Activated naive CD8-positive, alpha-beta T cell treated with anti-CD3 and anti-CD28 coated beads for 36 hours (primary cell): ENCODE results near the gene FAM3C. TPM values are rescaled to one million over a fixed set of nuclear protein-coding genes. Genes with fewer than 3 reads are reported as not detected.
"Not testable (repeated sequence)": the region's sequence is repeated elsewhere in the genome, so short reads cannot be mapped to it uniquely, and the experiment has no call there.

Experiments
- DNase-seq: peaks from one replicate; pipeline ENCODE4 v3.0.0; 2021
- H3K27ac Mint-ChIP-seq: one replicate; pipeline ENCODE4 v1.8.0; 2022; ENCODE audit warnings: mild to moderate bottlenecking, moderate library complexity, mixed read lengths
- H3K27me3 Mint-ChIP-seq: one replicate; pipeline ENCODE4 v1.8.0; 2022; ENCODE audit warnings: mild to moderate bottlenecking, mixed read lengths
- H3K36me3 Mint-ChIP-seq: one replicate; pipeline ENCODE4 v1.8.0; 2021; ENCODE audit warnings: mild to moderate bottlenecking, mixed read lengths
- H3K4me1 Mint-ChIP-seq: one replicate; pipeline ENCODE4 v1.8.0; 2021; ENCODE audit warnings: mixed read lengths
- H3K4me3 Mint-ChIP-seq: one replicate; pipeline ENCODE4 v1.8.0; 2022; ENCODE audit warnings: mild to moderate bottlenecking, moderate library complexity, mixed read lengths
- H3K9me3 Mint-ChIP-seq: one replicate; pipeline ENCODE4 v1.8.0; 2022; ENCODE audit warnings: mixed read lengths
- total RNA-seq, 2 experiments: library from RNA; stranded (reverse); gene quantifications; one replicate each; pipeline ENCODE4 v1.2.3, GENCODE V29; 2021

The FAM3C gene
- total RNA-seq, 2 experiments from 2014 or later = 25.7 to 27.0 TPM

- H3K9me3 Mint-ChIP-seq, DNase-seq, H3K27ac Mint-ChIP-seq, H3K4me1 Mint-ChIP-seq, H3K36me3 Mint-ChIP-seq, H3K4me3 Mint-ChIP-seq: not testable (repeated sequence)
- H3K27me3 Mint-ChIP-seq = peaks cover 18% of the 10 kb centered on the region
Observed at GRCh38 chr7:121421743-121422142, 25.6 kb upstream of the FAM3C start.

GRCh38 chr7:121420976-121421375 is 24.9 kb upstream of the FAM3C start:
- no peaks in the 10 kb centered on the region for H3K4me1 Mint-ChIP-seq
- no peak overlapping the region for H3K4me3 Mint-ChIP-seq
- H3K36me3 Mint-ChIP-seq = no peaks in the 10 kb centered on the region
- DNase-seq = no peak
- no peaks in the 10 kb centered on the region for H3K9me3 Mint-ChIP-seq
- peaks cover 14% of the 10 kb centered on the region for H3K27me3 Mint-ChIP-seq
- H3K27ac Mint-ChIP-seq = no peak overlapping the region

- DNase-seq = no peak
- Mint-ChIP-seq H3K27ac (no peak overlapping the region), H3K9me3 (no peaks in the 10 kb centered on the region), H3K4me1 (no peaks in the 10 kb centered on the region), H3K36me3 (no peaks in the 10 kb centered on the region), H3K4me3 (no peak overlapping the region), H3K27me3 (peaks cover 9% of the 10 kb centered on the region)
Observed at GRCh38 chr7:121419201-121420148, 23.4 kb upstream of the FAM3C start.

- H3K36me3 Mint-ChIP-seq = no peaks in the 10 kb centered on the region
- no peak for DNase-seq
- H3K9me3 Mint-ChIP-seq = no peaks in the 10 kb centered on the region
- H3K27me3 Mint-ChIP-seq = peaks cover 3% of the 10 kb centered on the region
- H3K27ac Mint-ChIP-seq = no peak overlapping the region
- H3K4me1 Mint-ChIP-seq = peaks cover under 1% of the 10 kb centered on the region
- H3K4me3 Mint-ChIP-seq = no peak overlapping the region
Observed at GRCh38 chr7:121416533-121416932, 20.4 kb upstream of the FAM3C start.

GRCh38 chr7:121414436-121414835 is 18.3 kb upstream of the FAM3C start:
- Mint-ChIP-seq H3K4me3 (no peak overlapping the region), H3K27ac (no peak overlapping the region), H3K27me3 (peaks cover 3% of the 10 kb centered on the region), H3K4me1 (peaks cover 9% of the 10 kb centered on the region), H3K9me3 (no peaks in the 10 kb centered on the region), H3K36me3 (no peaks in the 10 kb centered on the region)
- no peak for DNase-seq

GRCh38 chr7:121411597-121411979 is 15.5 kb upstream of the FAM3C start:
- H3K27ac Mint-ChIP-seq = no peak overlapping the region
- H3K9me3 Mint-ChIP-seq = no peaks in the 10 kb centered on the region
- H3K4me1 Mint-ChIP-seq = peaks cover 9% of the 10 kb centered on the region
- no peak for DNase-seq
- H3K27me3 Mint-ChIP-seq = no peaks in the 10 kb centered on the region
- no peaks in the 10 kb centered on the region for H3K36me3 Mint-ChIP-seq
- no peak overlapping the region for H3K4me3 Mint-ChIP-seq

- no peak overlapping the region for H3K4me3 Mint-ChIP-seq
- no peaks in the 10 kb centered on the region for H3K36me3 Mint-ChIP-seq
- no peak for DNase-seq
- no peaks in the 10 kb centered on the region for H3K27me3 Mint-ChIP-seq
- H3K9me3 Mint-ChIP-seq = no peaks in the 10 kb centered on the region
- H3K27ac Mint-ChIP-seq = no peak overlapping the region
- H3K4me1 Mint-ChIP-seq = peaks cover 9% of the 10 kb centered on the region
Observed at GRCh38 chr7:121410829-121411596, 14.9 kb upstream of the FAM3C start.

- H3K27ac Mint-ChIP-seq = no peak overlapping the region
- peaks cover 7% of the 10 kb centered on the region for H3K27me3 Mint-ChIP-seq
- H3K4me3 Mint-ChIP-seq = no peak overlapping the region
- H3K9me3 Mint-ChIP-seq = no peaks in the 10 kb centered on the region
- DNase-seq = no peak
- H3K36me3 Mint-ChIP-seq = no peaks in the 10 kb centered on the region
- peaks cover 20% of the 10 kb centered on the region for H3K4me1 Mint-ChIP-seq
Observed at GRCh38 chr7:121406944-121407343, 10.8 kb upstream of the FAM3C start.

- Mint-ChIP-seq H3K27ac (no peak overlapping the region), H3K9me3 (no peaks in the 10 kb centered on the region), H3K27me3 (peaks cover 7% of the 10 kb centered on the region), H3K36me3 (no peaks in the 10 kb centered on the region), H3K4me1 (peaks cover 18% of the 10 kb centered on the region), H3K4me3 (no peak overlapping the region)
- no peak for DNase-seq
Observed at GRCh38 chr7:121406461-121406860, 10.4 kb upstream of the FAM3C start.

- no peak for DNase-seq
- Mint-ChIP-seq H3K27ac (no peak overlapping the region), H3K4me3 (no peak overlapping the region), H3K9me3 (no peaks in the 10 kb centered on the region), H3K27me3 (peaks cover 7% of the 10 kb centered on the region), H3K36me3 (no peaks in the 10 kb centered on the region), H3K4me1 (peaks cover 15% of the 10 kb centered on the region)
Observed at GRCh38 chr7:121404348-121404747, 8.2 kb upstream of the FAM3C start.

GRCh38 chr7:121402701-121403100 is 6.6 kb upstream of the FAM3C start:
- no peaks in the 10 kb centered on the region for H3K36me3 Mint-ChIP-seq
- DNase-seq = no peak
- peaks cover 7% of the 10 kb centered on the region for H3K27me3 Mint-ChIP-seq
- H3K4me1 Mint-ChIP-seq = peaks cover 15% of the 10 kb centered on the region
- peak overlapping the region; percentile 7 for H3K27ac Mint-ChIP-seq
- no peak overlapping the region for H3K4me3 Mint-ChIP-seq
- no peaks in the 10 kb centered on the region for H3K9me3 Mint-ChIP-seq

GRCh38 chr7:121401896-121402295 is 5.8 kb upstream of the FAM3C start:
- no peaks in the 10 kb centered on the region for H3K36me3 Mint-ChIP-seq
- H3K27ac Mint-ChIP-seq = no peak overlapping the region
- H3K27me3 Mint-ChIP-seq = peaks cover 7% of the 10 kb centered on the region
- H3K9me3 Mint-ChIP-seq = no peaks in the 10 kb centered on the region
- H3K4me1 Mint-ChIP-seq = peaks cover 15% of the 10 kb centered on the region
- DNase-seq = no peak
- no peak overlapping the region for H3K4me3 Mint-ChIP-seq

- Mint-ChIP-seq H3K9me3 (no peaks in the 10 kb centered on the region), H3K4me1 (peaks cover 24% of the 10 kb centered on the region), H3K4me3 (no peak overlapping the region), H3K27ac (no peak overlapping the region), H3K36me3 (peaks cover 3% of the 10 kb centered on the region), H3K27me3 (no peaks in the 10 kb centered on the region)
- no peak for DNase-seq
Observed at GRCh38 chr7:121398246-121398645, 2.1 kb upstream of the FAM3C start.

- Mint-ChIP-seq H3K4me3 (no peak overlapping the region), H3K27ac (no peak overlapping the region), H3K9me3 (peaks cover under 1% of the 10 kb centered on the region), H3K4me1 (peaks cover 21% of the 10 kb centered on the region), H3K27me3 (no peaks in the 10 kb centered on the region), H3K36me3 (peaks cover 6% of the 10 kb centered on the region)
- no peak for DNase-seq
Observed at GRCh38 chr7:121397822-121398221, 1.7 kb upstream of the FAM3C start.

GRCh38 chr7:121397361-121397760 is 1.3 kb upstream of the FAM3C start:
- no peak for DNase-seq
- peak overlapping the region; percentile 22 for H3K4me3 Mint-ChIP-seq
- peak overlapping the region; percentile 29 for H3K27ac Mint-ChIP-seq
- no peaks in the 10 kb centered on the region for H3K27me3 Mint-ChIP-seq
- peaks cover 4% of the 10 kb centered on the region for H3K9me3 Mint-ChIP-seq
- H3K36me3 Mint-ChIP-seq = peaks cover 10% of the 10 kb centered on the region
- H3K4me1 Mint-ChIP-seq = peaks cover 21% of the 10 kb centered on the region
